GM23248 (cell line): ENCODE results near the gene EPB41L5. TPM values are rescaled to one million over a fixed set of nuclear protein-coding genes. Genes with fewer than 3 reads are reported as not detected.
A peak's percentile ranks its signal among the peaks of the same experiment; 100 is the strongest.
"Not testable (repeated sequence)": the region's sequence is repeated elsewhere in the genome, so short reads cannot be mapped to it uniquely, and the experiment has no call there.

Experiments used
- DNase-seq: peaks from one replicate; pipeline ENCODE4 v3.0.0-alpha.2; 2015
- H2AFZ ChIP-seq: fragments of 200-600 bp; sonication (generic); 2 replicates; pipeline ENCODE4 v1.6.1; 2016; ENCODE audit warnings: antibody characterized with exemption
- H3F3A ChIP-seq: fragments of 200-600 bp; sonication (generic); 2 replicates; pipeline ENCODE4 v1.6.1; 2016; ENCODE audit warnings: mild to moderate bottlenecking, antibody characterized with exemption, mixed run types; ENCODE audit not compliant: insufficient read depth
- H3K27ac ChIP-seq: fragments of 200-600 bp; sonication (generic); 2 replicates; pipeline ENCODE4 v1.5.1; 2016; ENCODE audit warnings: mild to moderate bottlenecking
- H3K27me3 ChIP-seq: fragments of 200-600 bp; sonication (generic); replicated peaks from 2 replicates; pipeline ENCODE4 v1.6.1; 2016; ENCODE audit warnings: mild to moderate bottlenecking; ENCODE audit not compliant: insufficient read depth
- H3K36me3 ChIP-seq: fragments of 200-600 bp; sonication (generic); 2 replicates; pipeline ENCODE4 v1.6.1; 2016; ENCODE audit warnings: low read depth, mild to moderate bottlenecking
- H3K4me1 ChIP-seq: fragments of 200-600 bp; sonication (generic); 2 replicates; pipeline ENCODE4 v1.6.1; 2016; ENCODE audit warnings: mild to moderate bottlenecking; ENCODE audit not compliant: insufficient read depth
- H3K4me2 ChIP-seq: fragments of 200-600 bp; sonication (generic); one replicate; pipeline ENCODE4 v1.6.1; 2016; ENCODE audit warnings: mild to moderate bottlenecking; ENCODE audit not compliant: unreplicated experiment
- H3K4me3 ChIP-seq: fragments of 200-600 bp; sonication (generic); 2 replicates; pipeline ENCODE4 v1.5.1; 2016; ENCODE audit warnings: mild to moderate bottlenecking
- H3K79me2 ChIP-seq: fragments of 200-600 bp; sonication (generic); 2 replicates; pipeline ENCODE4 v1.6.1; 2016; ENCODE audit warnings: mild to moderate bottlenecking; ENCODE audit not compliant: insufficient read depth
- H3K9ac ChIP-seq: fragments of 200-600 bp; sonication (generic); 2 replicates; pipeline ENCODE4 v1.6.1; 2016; ENCODE audit warnings: mild to moderate bottlenecking
- H3K9me2 ChIP-seq: fragments of 200-600 bp; sonication (generic); 2 replicates; pipeline ENCODE4 v1.6.1; 2016; ENCODE audit warnings: mixed run types, mild to moderate bottlenecking, moderate library complexity; ENCODE audit not compliant: insufficient read depth
- H3K9me3 ChIP-seq: fragments of 200-600 bp; sonication (generic); one replicate; pipeline ENCODE4 v1.6.1; 2017; ENCODE audit warnings: low read depth
- H4K20me1 ChIP-seq: fragments of 200-600 bp; sonication (generic); 2 replicates; pipeline ENCODE4 v1.6.0; 2016; ENCODE audit not compliant: insufficient read depth
- EZH2 ChIP-seq: fragments of 200-600 bp; sonication (generic); IDR thresholded peaks from 2 replicates; pipeline ENCODE4 v1.6.1; 2018; ENCODE audit warnings: antibody characterized with exemption, mild to moderate bottlenecking; ENCODE audit not compliant: insufficient read depth, poor library complexity, severe bottlenecking
- EZH2phosphoT487 ChIP-seq: fragments of 200-600 bp; sonication (generic); IDR thresholded peaks from 2 replicates; pipeline ENCODE4 v1.6.1; 2018; ENCODE audit warnings: antibody characterized with exemption, moderate library complexity, mild to moderate bottlenecking, low read depth; ENCODE audit not compliant: insufficient read depth
- WGBS, 2 experiments: methylation state at CpG; one replicate each; pipeline ENCODE4 v1.1.6; 2015 to 2017; ENCODE audit warnings: low lambda C conversion rate in 2 of 2, low coverage in 1 of 2; ENCODE audit errors: missing lambda C conversion rate in 2 of 2; 5-methylcytosine and 5-hydroxymethylcytosine counted together
- in situ Hi-C: fragments of 300-500 bp; cut with MboI; formaldehyde crosslinking; loops from 2 replicates; pipeline ENCODE4 v1.15.0; 2020
- polyA plus RNA-seq: library from polyadenylated mRNA; unstranded; fragments of >200 nt; fragmentation: Nextera tagmentation; extraction: Ambion mirVana; gene quantifications from 2 replicates; pipeline ENCODE4 v1.2.1, GENCODE V29; 2016
- total RNA-seq: library from RNA; depleted of rRNA; stranded (reverse); fragments of >200 nt; shearing (Covaris generic); gene quantifications from 2 replicates; pipeline ENCODE4 v1.2.3, GENCODE V29; 2014

EPB41L5 gene
- total and polyA plus RNA-seq, 2 experiments from 2014 or later = 3.0 to 4.0 TPM

- no peaks in the 10 kb centered on the region for H3K27me3 ChIP-seq
- no peaks in the 10 kb centered on the region for H3K9me2 ChIP-seq
- no peak overlapping the region for H3K4me2 ChIP-seq
- in situ Hi-C loops = no loop called here
- no peak overlapping the region for H3K4me3 ChIP-seq
- no peaks in the 10 kb centered on the region for H3K79me2 ChIP-seq
- 82 to 91% methylated on average over 3 of the region's 3 CpGs for WGBS, 2 experiments
- no peak overlapping the region for H3K27ac ChIP-seq
- no peak overlapping the region for H2AFZ ChIP-seq
- no peaks in the 10 kb centered on the region for H3K9me3 ChIP-seq
- no peaks in the 10 kb centered on the region for H4K20me1 ChIP-seq
- H3K4me1 ChIP-seq = no peaks in the 10 kb centered on the region
- no peak for DNase-seq
- H3F3A ChIP-seq = no peaks in the 10 kb centered on the region
- no peak for TF ChIP-seq EZH2phosphoT487
- TF ChIP-seq EZH2 = no peak
- H3K36me3 ChIP-seq = no peaks in the 10 kb centered on the region
- H3K9ac ChIP-seq = no peak overlapping the region
Measured at GRCh38 chr2:120155308-120155707, 142.4 kb downstream of the EPB41L5 start.

DNA sequence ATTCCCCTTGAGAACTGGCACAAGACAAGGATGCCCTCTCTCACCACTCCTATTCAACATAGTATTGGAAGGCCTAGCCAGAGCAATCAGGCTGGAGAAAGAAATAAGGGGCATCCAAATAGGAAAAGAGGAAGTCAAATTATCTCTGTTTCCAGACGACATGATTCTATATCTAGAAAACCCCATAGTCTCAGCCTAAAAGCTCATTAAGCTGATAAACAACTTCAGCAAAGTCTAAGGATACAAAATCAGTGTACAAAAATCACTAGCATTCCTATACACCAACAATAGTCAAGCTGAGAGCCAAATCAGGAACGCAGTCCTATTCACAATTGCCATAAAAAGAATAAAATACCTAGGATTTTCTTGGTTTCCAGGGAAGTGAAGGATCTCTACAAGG, 145.8 kb downstream of the EPB41L5 start:
- H3K9me2 ChIP-seq, H3K9me3 ChIP-seq, H3K4me1 ChIP-seq, H3K27ac ChIP-seq, in situ Hi-C loops, H3K9ac ChIP-seq, DNase-seq, H3K36me3 ChIP-seq, H3F3A ChIP-seq, H4K20me1 ChIP-seq, H3K4me2 ChIP-seq, H3K4me3 ChIP-seq, H2AFZ ChIP-seq, H3K27me3 ChIP-seq, H3K79me2 ChIP-seq: not testable (repeated sequence)
- WGBS, 2 experiments = 91 to 94% methylated on average over 2 of the region's 2 CpGs

GRCh38 chr2:120161190-120161589, 148.3 kb downstream of the EPB41L5 start:
- no peak overlapping the region for H3K27ac ChIP-seq
- no peaks in the 10 kb centered on the region for H4K20me1 ChIP-seq
- no peaks in the 10 kb centered on the region for H3K9me3 ChIP-seq
- no peaks in the 10 kb centered on the region for H3K36me3 ChIP-seq
- no peak overlapping the region for H3K4me2 ChIP-seq
- no peak overlapping the region for H2AFZ ChIP-seq
- H3F3A ChIP-seq = no peaks in the 10 kb centered on the region
- H3K4me1 ChIP-seq = no peaks in the 10 kb centered on the region
- no peak overlapping the region for H3K9ac ChIP-seq
- in situ Hi-C loops = no loop called here
- peak; percentile 56 for DNase-seq
- no peak overlapping the region for H3K4me3 ChIP-seq
- no peak for TF ChIP-seq EZH2phosphoT487
- TF ChIP-seq EZH2 = no peak
- H3K79me2 ChIP-seq = no peaks in the 10 kb centered on the region
- no peaks in the 10 kb centered on the region for H3K9me2 ChIP-seq
- no peaks in the 10 kb centered on the region for H3K27me3 ChIP-seq

DNA sequence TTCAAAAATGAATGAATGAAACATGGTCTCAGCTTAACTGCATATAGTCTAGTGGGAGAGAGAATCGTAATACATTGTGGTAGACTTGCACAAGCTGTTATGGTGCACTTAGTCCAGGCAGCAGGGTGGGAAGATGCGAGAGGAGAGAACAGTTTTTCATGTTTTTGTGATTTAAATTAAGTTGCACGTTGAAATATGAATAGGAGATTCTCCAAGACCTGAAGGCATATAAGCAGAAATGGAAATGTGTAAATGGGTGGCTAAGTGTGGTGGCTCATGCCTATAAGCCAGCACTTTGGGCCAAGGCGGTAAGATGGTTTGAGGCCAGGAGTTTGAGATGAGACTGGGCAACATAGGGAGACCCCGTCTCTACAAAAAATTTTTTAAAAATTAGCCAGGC, 149.8 kb downstream of the EPB41L5 start:
- H3K27me3 ChIP-seq = no peaks in the 10 kb centered on the region
- no peaks in the 10 kb centered on the region for H3K9me3 ChIP-seq
- H3K4me1 ChIP-seq = no peaks in the 10 kb centered on the region
- in situ Hi-C loops = no loop called here
- H3K4me3 ChIP-seq = no peak overlapping the region
- no peaks in the 10 kb centered on the region for H3K36me3 ChIP-seq
- no peaks in the 10 kb centered on the region for H4K20me1 ChIP-seq
- H3K9ac ChIP-seq = no peak overlapping the region
- H3K27ac ChIP-seq = no peak overlapping the region
- no peak overlapping the region for H2AFZ ChIP-seq
- no peaks in the 10 kb centered on the region for H3F3A ChIP-seq
- no peak for TF ChIP-seq EZH2
- no peak for TF ChIP-seq EZH2phosphoT487
- WGBS, 2 experiments = 91 to 96% methylated on average over 5 of the region's 5 CpGs
- no peaks in the 10 kb centered on the region for H3K79me2 ChIP-seq
- no peak for DNase-seq
- H3K9me2 ChIP-seq = no peaks in the 10 kb centered on the region
- H3K4me2 ChIP-seq = no peak overlapping the region

- H3K4me3 ChIP-seq = no peak overlapping the region
- no peak for TF ChIP-seq EZH2
- no peak for TF ChIP-seq EZH2phosphoT487
- H3K27ac ChIP-seq = no peak overlapping the region
- no peak for DNase-seq
- no peaks in the 10 kb centered on the region for H3K9me2 ChIP-seq
- no peaks in the 10 kb centered on the region for H3K4me1 ChIP-seq
- no peaks in the 10 kb centered on the region for H3F3A ChIP-seq
- no peaks in the 10 kb centered on the region for H3K9me3 ChIP-seq
- no peaks in the 10 kb centered on the region for H3K36me3 ChIP-seq
- H4K20me1 ChIP-seq = no peaks in the 10 kb centered on the region
- no peaks in the 10 kb centered on the region for H3K27me3 ChIP-seq
- 96 to 98% methylated on average over 2 of the region's 2 CpGs for WGBS, 2 experiments
- no peak overlapping the region for H3K4me2 ChIP-seq
- in situ Hi-C loops = no loop called here
- H2AFZ ChIP-seq = no peak overlapping the region
- no peak overlapping the region for H3K9ac ChIP-seq
- no peaks in the 10 kb centered on the region for H3K79me2 ChIP-seq
Measured at GRCh38 chr2:120167272-120167671, 154.4 kb downstream of the EPB41L5 start.
